Calu3 (cell line): ENCODE results near the gene NIPAL3. TPM values are rescaled to one million over a fixed set of nuclear protein-coding genes. Genes with fewer than 3 reads are reported as not detected.

Experiments used
- BruUV-seq: library from RNA; stranded (reverse); fragments of 400-500 nt; replicated peaks from 2 replicates; lab custom pipeline; 2021; lab: Mats Ljungman, UMichigan
- CTCF ChIA-PET: fragments of 300-600 bp; sonication (Branson Sonifier 250); formaldehyde crosslinking; loops from one replicate; lab custom pipeline; 2022; ENCODE audit warnings: antibody characterized with exemption; lab: Charles Lee
- DNase-seq: peaks from one replicate; pipeline ENCODE4 v3.0.0; 2022
- H3K27ac Mint-ChIP-seq: one replicate; pipeline ENCODE4 v1.8.0; 2022; ENCODE audit warnings: mixed read lengths; ENCODE audit not compliant: unreplicated experiment
- H3K27me3 Mint-ChIP-seq: one replicate; pipeline ENCODE4 v1.8.0; 2022; ENCODE audit warnings: mixed read lengths; ENCODE audit not compliant: unreplicated experiment
- H3K36me3 Mint-ChIP-seq: one replicate; pipeline ENCODE4 v1.8.0; 2022; ENCODE audit warnings: mild to moderate bottlenecking, moderate library complexity, mixed read lengths; ENCODE audit not compliant: insufficient read depth, unreplicated experiment
- H3K4me1 Mint-ChIP-seq: one replicate; pipeline ENCODE4 v1.8.0; 2022; ENCODE audit warnings: mild to moderate bottlenecking, low read depth, mixed read lengths; ENCODE audit not compliant: unreplicated experiment
- H3K4me3 Mint-ChIP-seq: one replicate; pipeline ENCODE4 v1.8.0; 2022; ENCODE audit warnings: mild to moderate bottlenecking, low read depth, moderate library complexity, mixed read lengths; ENCODE audit not compliant: unreplicated experiment
- H3K9me3 Mint-ChIP-seq: one replicate; pipeline ENCODE4 v1.8.0; 2022; ENCODE audit warnings: low read depth, mixed read lengths; ENCODE audit not compliant: unreplicated experiment
- intact Hi-C: fragments of 100-400 bp; cut with micrococcal nuclease; formaldehyde crosslinking; loops from one replicate; pipeline ENCODE4 v1.10.0; 2022; ENCODE audit not compliant: unreplicated experiment
- total RNA-seq: library from RNA; stranded (reverse); gene quantifications from 2 replicates; pipeline ENCODE4 v1.2.3, GENCODE V29; 2022
- TF ChIP-seq, protein P1 (sequence below): fragments of 200-600 bp; IDR thresholded peaks from one replicate; pipeline ENCODE4 v1.8.0; 2022; ENCODE audit warnings: antibody characterized with exemption; ENCODE audit not compliant: unreplicated experiment

The NIPAL3 gene
- total RNA-seq, 1 experiment from 2014 or later = 28.8 TPM

- no peak overlapping the region for H3K27ac Mint-ChIP-seq
- CTCF ChIA-PET = no interaction called here
- H3K36me3 Mint-ChIP-seq = peaks cover 13% of the 10 kb centered on the region
- BruUV-seq = no TSS peak
- TF ChIP-seq, protein P1, sequence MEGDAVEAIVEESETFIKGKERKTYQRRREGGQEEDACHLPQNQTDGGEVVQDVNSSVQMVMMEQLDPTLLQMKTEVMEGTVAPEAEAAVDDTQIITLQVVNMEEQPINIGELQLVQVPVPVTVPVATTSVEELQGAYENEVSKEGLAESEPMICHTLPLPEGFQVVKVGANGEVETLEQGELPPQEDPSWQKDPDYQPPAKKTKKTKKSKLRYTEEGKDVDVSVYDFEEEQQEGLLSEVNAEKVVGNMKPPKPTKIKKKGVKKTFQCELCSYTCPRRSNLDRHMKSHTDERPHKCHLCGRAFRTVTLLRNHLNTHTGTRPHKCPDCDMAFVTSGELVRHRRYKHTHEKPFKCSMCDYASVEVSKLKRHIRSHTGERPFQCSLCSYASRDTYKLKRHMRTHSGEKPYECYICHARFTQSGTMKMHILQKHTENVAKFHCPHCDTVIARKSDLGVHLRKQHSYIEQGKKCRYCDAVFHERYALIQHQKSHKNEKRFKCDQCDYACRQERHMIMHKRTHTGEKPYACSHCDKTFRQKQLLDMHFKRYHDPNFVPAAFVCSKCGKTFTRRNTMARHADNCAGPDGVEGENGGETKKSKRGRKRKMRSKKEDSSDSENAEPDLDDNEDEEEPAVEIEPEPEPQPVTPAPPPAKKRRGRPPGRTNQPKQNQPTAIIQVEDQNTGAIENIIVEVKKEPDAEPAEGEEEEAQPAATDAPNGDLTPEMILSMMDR = no peak
- intact Hi-C loops = no loop called here
- no peaks in the 10 kb centered on the region for H3K27me3 Mint-ChIP-seq
- H3K4me3 Mint-ChIP-seq = no peak overlapping the region
- peaks cover 14% of the 10 kb centered on the region for H3K4me1 Mint-ChIP-seq
- no peaks in the 10 kb centered on the region for H3K9me3 Mint-ChIP-seq
- no peak for DNase-seq
These were observed 5.9 kb downstream of the NIPAL3 start for GRCh38 chr1:24421502-24421901.

DNA sequence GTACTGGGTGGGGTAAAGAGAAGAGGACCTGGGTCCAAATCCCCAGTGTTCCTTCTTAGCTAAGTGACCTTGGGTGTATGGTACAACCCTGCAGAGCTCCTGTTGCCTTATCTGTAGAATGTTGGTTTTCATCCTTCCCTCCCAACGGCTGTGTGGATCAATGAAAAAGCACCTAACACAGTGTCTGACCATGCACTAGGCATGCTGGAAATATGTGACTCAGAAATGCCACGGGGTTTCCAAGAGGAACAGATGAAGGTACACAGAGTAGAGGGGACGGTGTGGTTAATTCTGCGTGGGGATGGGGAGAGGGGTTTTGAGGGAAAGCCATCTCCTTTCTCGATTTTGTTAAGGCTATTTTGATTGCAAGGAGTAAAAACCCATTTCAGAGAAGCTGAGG is 8.6 kb downstream of the NIPAL3 start:
- no peak for DNase-seq
- peaks cover 10% of the 10 kb centered on the region for H3K36me3 Mint-ChIP-seq
- H3K9me3 Mint-ChIP-seq = no peaks in the 10 kb centered on the region
- no peaks in the 10 kb centered on the region for H3K27me3 Mint-ChIP-seq
- H3K27ac Mint-ChIP-seq = no peak overlapping the region
- intact Hi-C loops = no loop called here
- CTCF ChIA-PET = no interaction called here
- no peaks in the 10 kb centered on the region for H3K4me1 Mint-ChIP-seq
- TF ChIP-seq, protein P1 = no peak
- BruUV-seq = no TSS peak
- H3K4me3 Mint-ChIP-seq = no peak overlapping the region

- TF ChIP-seq, protein P1 = no peak
- Mint-ChIP-seq H3K4me3 (no peak overlapping the region), H3K9me3 (no peaks in the 10 kb centered on the region), H3K27ac (no peak overlapping the region), H3K36me3 (peaks cover 2% of the 10 kb centered on the region), H3K4me1 (no peaks in the 10 kb centered on the region), H3K27me3 (no peaks in the 10 kb centered on the region)
- intact Hi-C loops = no loop called here
- DNase-seq = no peak
- CTCF ChIA-PET = interaction anchor here (0.5 to 0.6 kb wide), 2 partner anchors 11 to 90 kb away, joined by 3 read pairs; no protein-coding TSS in a partner anchor
- BruUV-seq = no TSS peak
These were observed 9.4 kb downstream of the NIPAL3 start for GRCh38 chr1:24424990-24425389.

- no peaks in the 10 kb centered on the region for H3K36me3 Mint-ChIP-seq
- H3K27ac Mint-ChIP-seq = no peak overlapping the region
- CTCF ChIA-PET = interaction anchor here (0.5 kb wide), 1 partner anchor 90 kb away, joined by 3 read pairs; no protein-coding TSS in a partner anchor
- TF ChIP-seq, protein P1 = no peak
- no peak for DNase-seq
- no peaks in the 10 kb centered on the region for H3K9me3 Mint-ChIP-seq
- H3K4me1 Mint-ChIP-seq = no peaks in the 10 kb centered on the region
- intact Hi-C loops = no loop called here
- H3K27me3 Mint-ChIP-seq = no peaks in the 10 kb centered on the region
- no peak overlapping the region for H3K4me3 Mint-ChIP-seq
- no TSS peak for BruUV-seq
These were observed 9.8 kb downstream of the NIPAL3 start for GRCh38 chr1:24425441-24425840.
